Middle frontal gyrus (tissue), 1 donor: ENCODE measurements around the gene PRKCQ.
A peak's percentile ranks its signal among the peaks of the same experiment; 100 is the strongest.

ENCODE experiments used
- DNase-seq: peaks from one replicate; pipeline ENCODE4 v3.0.0-alpha.2; 2015; ENCODE audit warnings: low spot score; ENCODE audit errors: extremely low spot score

Gene PRKCQ

GRCh38 chr10:6408799-6409198 lies 171.3 kb downstream of the PRKCQ start:
- DNase-seq: no peak

- DNase-seq: no peak
These were observed 172.9 kb downstream of the PRKCQ start for GRCh38 chr10:6407034-6407721.

- DNase-seq: peak; percentile 32
These were observed 173.6 kb downstream of the PRKCQ start for GRCh38 chr10:6406220-6407033.

- DNase-seq: no peak
These were observed 174.4 kb downstream of the PRKCQ start for GRCh38 chr10:6405713-6406112.

GRCh38 chr10:6404127-6405072 lies 175.7 kb downstream of the PRKCQ start:
- no peak for DNase-seq

- DNase-seq: no peak
These were observed 177.1 kb downstream of the PRKCQ start for GRCh38 chr10:6402960-6403359.

GRCh38 chr10:6402349-6402709 lies 177.7 kb downstream of the PRKCQ start:
- DNase-seq: peak; percentile 9

GRCh38 chr10:6401558-6402348 lies 178.3 kb downstream of the PRKCQ start:
- peak; percentile 90 for DNase-seq

- DNase-seq: no peak
These were observed 179.1 kb downstream of the PRKCQ start for GRCh38 chr10:6400821-6401465.

GRCh38 chr10:6400331-6400730 lies 179.7 kb downstream of the PRKCQ start:
- DNase-seq: no peak

GRCh38 chr10:6399879-6400278 lies 180.2 kb downstream of the PRKCQ start:
- DNase-seq: no peak

- peak; percentile 33 for DNase-seq
These were observed 180.8 kb downstream of the PRKCQ start for GRCh38 chr10:6399231-6399741.

- no peak for DNase-seq
These were observed 181.7 kb downstream of the PRKCQ start for GRCh38 chr10:6398399-6398798.

GRCh38 chr10:6396652-6397051 lies 183.4 kb downstream of the PRKCQ start:
- DNase-seq: no peak

- DNase-seq: no peak
These were observed 183.8 kb downstream of the PRKCQ start for GRCh38 chr10:6396226-6396625.

GRCh38 chr10:6395606-6396005 lies 184.5 kb downstream of the PRKCQ start:
- DNase-seq: no peak

GRCh38 chr10:6394084-6394483 lies 186.0 kb downstream of the PRKCQ start:
- no peak for DNase-seq

GRCh38 chr10:6393168-6393567 lies 186.9 kb downstream of the PRKCQ start:
- DNase-seq: no peak

GRCh38 chr10:6390213-6390845 lies 189.7 kb downstream of the PRKCQ start:
- no peak for DNase-seq
